HUES6 (cell line): ENCODE measurements around the gene COL23A1.

Experiments used
- H3K27ac ChIP-seq: 2 replicates; pipeline ENCODE4 v1.7.0; 2013; ENCODE audit warnings: low read depth, mild to moderate bottlenecking, low read length, inconsistent platforms
- H3K27me3 ChIP-seq: 2 replicates; pipeline ENCODE4 v1.6.1; 2013; ENCODE audit warnings: low read length; ENCODE audit not compliant: control insufficient read depth, insufficient read depth
- H3K36me3 ChIP-seq: 2 replicates; pipeline ENCODE4 v1.6.1; 2013; ENCODE audit warnings: low read length; ENCODE audit not compliant: control insufficient read depth, insufficient read depth
- H3K4me1 ChIP-seq: 2 replicates; pipeline ENCODE4 v1.6.1; 2013; ENCODE audit warnings: low read length; ENCODE audit not compliant: control insufficient read depth, insufficient read depth
- H3K4me3 ChIP-seq: 2 replicates; pipeline ENCODE4 v1.5.1; 2013; ENCODE audit warnings: low read depth, low read length
- H3K9ac ChIP-seq: one replicate; pipeline ENCODE4 v1.6.1; 2013; ENCODE audit warnings: mild to moderate bottlenecking, low read length
- H3K9me3 ChIP-seq: 2 replicates; pipeline ENCODE4 v1.6.1; 2013; ENCODE audit warnings: low read depth, low read length; ENCODE audit not compliant: control insufficient read depth, insufficient read depth

The COL23A1 gene

DNA sequence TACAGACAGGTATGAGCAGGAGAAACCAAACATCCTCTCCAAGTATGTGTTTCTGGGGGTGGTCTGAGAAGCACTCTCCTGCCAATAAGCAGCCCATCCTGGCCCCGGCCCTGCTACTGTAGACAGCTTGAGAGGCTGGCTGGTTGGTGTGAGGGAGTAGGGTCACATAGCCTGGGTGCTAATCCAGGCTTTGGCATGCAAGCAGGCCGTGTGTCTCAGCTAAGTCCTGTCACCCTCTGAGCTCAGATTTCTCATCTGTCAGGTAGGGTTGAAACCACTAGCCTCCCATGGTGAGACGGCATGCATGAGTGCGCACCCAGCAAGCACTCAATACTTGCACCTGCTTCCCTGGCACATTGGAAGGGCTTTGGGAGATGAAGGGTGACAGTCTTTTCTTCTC, 307.8 kb downstream of the COL23A1 start:
- H3K36me3 ChIP-seq = no peaks in the 10 kb centered on the region
- H3K9me3 ChIP-seq = peaks cover 5% of the 10 kb centered on the region
- H3K4me1 ChIP-seq = no peaks in the 10 kb centered on the region; the same call in 1 of the 2 replicates
- H3K27ac ChIP-seq = no peak overlapping the region
- no peak overlapping the region for H3K9ac ChIP-seq
- no peak overlapping the region for H3K4me3 ChIP-seq
- H3K27me3 ChIP-seq = peaks cover 9% of the 10 kb centered on the region; the same call in 1 of the 2 replicates

GRCh38 chr5:178281331-178281730, 308.9 kb downstream of the COL23A1 start:
- Histone ChIP-seq H3K27ac (no peak overlapping the region), H3K9ac (no peak overlapping the region), H3K4me1 (no peaks in the 10 kb centered on the region; the same call in 1 of the 2 replicates), H3K4me3 (no peak overlapping the region), H3K9me3 (peaks cover 5% of the 10 kb centered on the region), H3K36me3 (no peaks in the 10 kb centered on the region), H3K27me3 (peaks cover 9% of the 10 kb centered on the region; the same call in 1 of the 2 replicates)

DNA sequence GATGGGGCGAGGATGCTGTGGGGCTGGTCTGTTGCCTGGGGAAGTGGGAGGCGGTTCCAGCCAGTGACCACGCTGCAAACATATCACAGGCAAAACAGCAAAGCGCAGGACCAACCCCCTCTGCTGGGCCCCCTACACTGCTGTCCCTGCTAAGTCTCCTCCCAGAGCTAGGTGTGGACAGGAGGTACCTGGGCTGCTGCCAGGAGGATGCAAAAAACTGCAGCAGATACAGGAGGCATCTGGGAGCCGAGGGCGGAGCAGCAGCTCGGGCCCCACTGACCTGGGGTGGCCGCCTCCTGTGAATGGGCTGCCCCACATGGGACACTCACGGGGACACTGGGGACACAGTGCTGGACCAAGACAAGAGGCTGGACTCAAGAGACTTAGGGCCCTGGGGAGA, 309.6 kb downstream of the COL23A1 start:
- Histone ChIP-seq H3K27ac (no peak overlapping the region), H3K4me1 (no peaks in the 10 kb centered on the region; the same call in 1 of the 2 replicates), H3K9me3 (peaks cover 5% of the 10 kb centered on the region)

DNA sequence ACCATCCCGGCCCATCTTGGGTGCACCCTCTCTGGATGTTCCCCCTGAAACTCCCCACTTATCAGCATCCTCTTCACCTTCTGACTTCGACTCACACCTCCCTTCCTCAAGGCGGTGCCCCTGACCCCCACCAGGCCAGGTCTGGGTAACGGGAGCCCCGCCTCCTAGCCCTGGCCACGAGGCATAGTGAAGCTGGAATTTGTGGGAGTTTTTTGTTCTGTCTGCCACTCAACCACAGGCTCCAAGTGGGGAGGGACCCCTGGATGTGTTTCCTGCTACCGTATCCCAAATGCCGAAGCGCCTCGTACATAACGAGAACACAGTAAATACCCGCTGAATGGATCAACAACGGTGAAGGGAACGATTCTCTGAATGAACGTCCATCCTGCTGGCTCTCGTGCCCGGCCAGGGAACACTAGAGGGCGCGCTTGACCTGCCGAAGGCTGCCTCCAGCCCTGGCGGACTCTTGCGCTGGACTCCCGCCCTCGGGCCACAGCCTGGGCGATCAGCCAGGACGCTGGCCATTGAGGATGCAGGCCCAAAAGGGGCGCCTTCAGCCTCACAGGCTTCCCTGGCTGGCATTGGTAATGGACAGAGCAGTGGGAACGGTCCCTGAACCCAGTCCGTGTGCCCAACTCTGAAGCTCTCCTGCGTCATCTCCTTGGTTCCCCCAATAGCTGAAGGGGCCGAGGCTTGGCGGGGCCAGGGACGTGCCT, 310.3 kb downstream of the COL23A1 start:
- H3K9me3 ChIP-seq = peaks cover 5% of the 10 kb centered on the region
- peaks cover 9% of the 10 kb centered on the region; the same call in 1 of the 2 replicates for H3K27me3 ChIP-seq
- no peak overlapping the region for H3K4me3 ChIP-seq
- H3K36me3 ChIP-seq = no peaks in the 10 kb centered on the region
- no peak overlapping the region for H3K9ac ChIP-seq
- H3K4me1 ChIP-seq = no peaks in the 10 kb centered on the region; the same call in 1 of the 2 replicates
- H3K27ac ChIP-seq = no peak overlapping the region

More for the DNA sequence above, 309.6 kb downstream of the COL23A1 start:
- H3K9ac ChIP-seq = no peak overlapping the region
- no peaks in the 10 kb centered on the region for H3K36me3 ChIP-seq
- peaks cover 9% of the 10 kb centered on the region; the same call in 1 of the 2 replicates for H3K27me3 ChIP-seq
- H3K4me3 ChIP-seq = no peak overlapping the region

DNA sequence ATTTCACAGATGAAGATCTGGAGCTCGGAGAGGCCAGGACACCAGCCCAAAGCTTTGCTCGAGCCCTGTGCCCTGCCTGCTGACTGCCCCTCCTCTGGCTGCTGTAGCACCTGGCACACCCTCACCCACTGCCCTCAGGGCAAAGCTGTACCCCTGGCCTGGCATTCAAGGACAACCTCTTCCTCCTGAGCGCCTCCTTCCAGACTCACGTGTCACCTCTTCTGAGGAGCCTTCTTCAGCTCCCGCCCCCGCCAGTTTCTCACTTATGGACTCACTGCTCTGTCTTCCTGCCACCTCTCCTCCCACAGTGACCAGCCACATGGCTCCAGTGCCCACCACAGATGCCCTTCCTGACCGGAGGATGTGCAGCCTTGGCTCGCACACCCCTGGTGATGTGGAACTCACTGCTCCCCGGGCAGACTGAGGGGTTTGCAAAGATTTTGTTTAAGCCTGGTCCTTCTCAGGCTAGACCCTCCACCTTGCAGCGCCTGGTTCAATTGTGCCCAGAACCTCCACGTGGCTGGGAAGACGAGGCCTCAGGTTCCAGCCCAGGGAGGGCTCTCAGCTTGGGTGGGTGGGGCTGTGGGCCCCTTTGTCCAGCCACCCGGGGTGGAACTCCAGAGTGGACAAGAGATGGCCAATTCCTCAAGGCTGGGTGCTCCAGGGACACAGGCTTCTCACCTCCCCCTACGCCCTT, 311.0 kb downstream of the COL23A1 start:
- peaks cover 9% of the 10 kb centered on the region; the same call in 1 of the 2 replicates for H3K27me3 ChIP-seq
- H3K4me3 ChIP-seq = no peak overlapping the region
- no peak overlapping the region for H3K27ac ChIP-seq
- H3K9me3 ChIP-seq = peaks cover 5% of the 10 kb centered on the region
- no peaks in the 10 kb centered on the region; the same call in 1 of the 2 replicates for H3K4me1 ChIP-seq
- no peaks in the 10 kb centered on the region for H3K36me3 ChIP-seq
- H3K9ac ChIP-seq = no peak overlapping the region

DNA sequence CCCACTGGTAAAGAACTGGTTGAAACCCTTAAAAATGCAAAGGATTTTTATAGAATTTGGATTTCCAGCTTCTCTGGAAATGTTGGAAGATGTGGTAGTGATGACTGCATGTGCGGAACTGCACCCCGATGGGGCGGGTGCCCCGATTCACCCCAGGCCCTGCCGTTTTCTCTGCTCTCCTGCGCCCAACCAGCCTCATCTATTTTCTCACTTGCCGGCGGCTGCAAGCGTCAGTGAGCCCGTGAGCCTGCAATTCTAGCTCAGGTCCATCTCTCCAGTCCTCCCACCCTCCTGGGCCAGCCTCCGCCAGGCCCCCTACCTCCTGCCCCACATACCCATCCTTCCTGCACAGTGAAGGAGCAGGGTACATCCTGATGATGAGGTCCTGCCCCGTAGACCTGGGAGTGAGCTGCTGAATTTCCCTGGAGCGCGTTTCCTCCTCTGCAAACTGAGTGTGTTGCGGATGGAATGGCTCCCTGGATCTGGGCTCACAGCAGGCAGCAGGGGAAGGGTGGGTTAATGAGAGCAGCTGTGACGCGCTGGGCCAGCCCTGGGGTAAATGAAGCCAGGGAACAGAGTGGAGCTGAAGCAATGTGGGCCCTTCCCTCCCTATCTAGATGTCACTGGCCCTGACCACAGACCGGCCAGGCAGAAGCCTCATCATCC, 311.7 kb downstream of the COL23A1 start:
- no peaks in the 10 kb centered on the region; the same call in 1 of the 2 replicates for H3K4me1 ChIP-seq
- no peaks in the 10 kb centered on the region; the same call in none of the 2 replicates for H3K9me3 ChIP-seq
- H3K27ac ChIP-seq = no peak overlapping the region
- no peak overlapping the region for H3K9ac ChIP-seq
- H3K4me3 ChIP-seq = no peak overlapping the region
- H3K36me3 ChIP-seq = no peaks in the 10 kb centered on the region
- peaks cover 9% of the 10 kb centered on the region; the same call in 1 of the 2 replicates for H3K27me3 ChIP-seq

GRCh38 chr5:178277866-178278265, 312.3 kb downstream of the COL23A1 start:
- Histone ChIP-seq H3K9ac (no peak overlapping the region), H3K27ac (no peak overlapping the region), H3K4me1 (no peaks in the 10 kb centered on the region; the same call in 1 of the 2 replicates), H3K36me3 (no peaks in the 10 kb centered on the region), H3K9me3 (no peaks in the 10 kb centered on the region; the same call in 1 of the 2 replicates), H3K27me3 (peaks cover 9% of the 10 kb centered on the region; the same call in 1 of the 2 replicates), H3K4me3 (no peak overlapping the region)

DNA sequence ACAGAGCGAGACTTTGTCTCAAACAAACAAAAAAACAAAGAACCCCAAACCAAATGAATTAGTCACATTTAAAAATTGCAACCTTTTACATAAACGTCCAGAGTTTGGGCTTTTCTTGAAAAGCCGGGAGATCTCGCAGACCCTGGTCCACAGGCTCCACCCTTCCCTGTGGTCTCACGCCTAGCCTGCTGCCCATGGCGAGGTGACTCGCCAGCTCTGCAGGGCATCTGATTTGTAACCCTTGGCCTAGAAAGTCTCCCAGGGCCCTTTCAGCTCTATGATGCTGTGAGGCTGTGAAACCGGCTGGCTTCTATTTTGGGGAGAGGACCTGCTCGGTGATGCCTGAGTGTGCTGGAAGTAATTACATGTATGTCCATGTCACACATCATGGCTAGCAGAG, 312.8 kb downstream of the COL23A1 start:
- Histone ChIP-seq H3K27me3 (peaks cover 9% of the 10 kb centered on the region; the same call in 1 of the 2 replicates), H3K4me3 (no peak overlapping the region), H3K9me3 (no peaks in the 10 kb centered on the region; the same call in 1 of the 2 replicates), H3K27ac (no peak overlapping the region), H3K4me1 (no peaks in the 10 kb centered on the region; the same call in 1 of the 2 replicates), H3K36me3 (no peaks in the 10 kb centered on the region), H3K9ac (no peak overlapping the region)

DNA sequence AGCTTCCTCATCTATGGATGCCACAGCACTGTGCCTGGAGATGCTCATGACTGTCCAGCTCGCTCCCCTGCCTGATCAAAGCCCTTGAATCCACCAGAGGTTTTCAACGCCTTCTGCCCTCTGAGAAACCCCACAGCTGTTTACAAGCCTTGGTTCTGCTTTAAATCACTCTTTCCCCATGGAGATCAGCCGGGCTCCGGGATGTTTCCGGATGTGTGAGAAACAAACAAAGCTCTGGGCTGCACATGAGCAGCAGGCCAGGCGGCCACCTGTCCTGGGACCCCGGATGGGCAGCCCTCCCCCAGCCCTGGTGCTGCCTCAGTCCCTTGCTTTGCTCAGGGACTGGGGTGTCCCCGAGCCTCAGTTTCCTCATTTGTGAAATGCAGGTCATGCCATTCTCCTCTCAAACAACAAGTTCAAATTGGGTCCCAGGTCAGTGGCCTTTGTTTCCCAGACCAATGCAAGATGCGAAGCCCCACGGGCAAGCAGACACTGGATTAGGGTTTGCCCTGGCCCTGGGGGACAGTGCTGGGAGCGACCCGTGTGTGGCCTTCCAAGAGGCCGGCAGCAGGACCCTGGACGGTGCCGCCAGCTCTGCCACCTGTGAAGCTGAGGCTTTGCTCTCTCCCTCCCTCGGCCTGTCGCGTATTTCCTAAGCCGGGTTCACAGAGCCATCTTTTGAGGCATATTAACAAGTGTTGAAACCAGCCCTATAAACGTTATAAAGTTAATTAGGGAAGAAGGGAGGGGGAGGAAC, 315.2 kb downstream of the COL23A1 start:
- Histone ChIP-seq H3K4me1 (no peaks in the 10 kb centered on the region; the same call in 1 of the 2 replicates), H3K9ac (no peak overlapping the region), H3K27ac (no peak overlapping the region), H3K9me3 (no peaks in the 10 kb centered on the region; the same call in 1 of the 2 replicates), H3K36me3 (no peaks in the 10 kb centered on the region), H3K27me3 (peaks cover 9% of the 10 kb centered on the region; the same call in 1 of the 2 replicates), H3K4me3 (no peak overlapping the region)
